Subcutaneous adipose tissue (tissue), 4 donors: Measurements from ENCODE around the gene CDC25C. TPM values are rescaled to one million over a fixed set of nuclear protein-coding genes. Genes with fewer than 3 reads are reported as not detected.

Experiments
- CTCF ChIP-seq: fragments of 450-650 bp; IDR thresholded peaks from one replicate; pipeline ENCODE4 v1.5.1; 2016; ENCODE audit warnings: low read depth, mild to moderate bottlenecking, control low read depth, antibody characterized with exemption, moderate library complexity
- total RNA-seq, 4 donors: library from RNA; depleted of rRNA; stranded (reverse); fragments of >200 nt; gene quantifications; one replicate each; pipeline ENCODE4 v1.1.0, GENCODE V29; 2016

The CDC25C gene
- under 1 TPM in 2 of 4 donors, not detected in 2; 0.85 to 0.88 TPM for total RNA-seq

- TF ChIP-seq CTCF = no peak
These were observed at the start of gene CDC25C for GRCh38 chr5:138331449-138332368. TSS of gene CDC25C (minus strand) at chr5:138331804. CDS start at chr5:138331180, 624 bp downstream.

GRCh38 chr5:138372653-138373052 is 41.0 kb upstream of the CDC25C start:
- no peak for TF ChIP-seq CTCF

GRCh38 chr5:138372225-138372624 is 40.6 kb upstream of the CDC25C start:
- TF ChIP-seq CTCF = no peak

- no peak for TF ChIP-seq CTCF
These were observed 39.9 kb upstream of the CDC25C start for GRCh38 chr5:138371454-138371853.

- TF ChIP-seq CTCF = no peak
These were observed 38.9 kb upstream of the CDC25C start for GRCh38 chr5:138370537-138370936.

- TF ChIP-seq CTCF = no peak
These were observed 38.1 kb upstream of the CDC25C start for GRCh38 chr5:138369706-138370105.

GRCh38 chr5:138369261-138369660 is 37.7 kb upstream of the CDC25C start:
- no peak for TF ChIP-seq CTCF
